Smooth muscle cell (in vitro differentiated cells): Measurements from ENCODE around the gene AGAP3. TPM values are rescaled to one million over a fixed set of nuclear protein-coding genes. Genes with fewer than 3 reads are reported as not detected.
A peak's percentile ranks its signal among the peaks of the same experiment; 100 is the strongest.

Experiments used
- DNase-seq: peaks from one replicate; lab custom pipeline; 2025; ENCODE audit not compliant: unreplicated experiment; lab: John Stamatoyannopoulos, UW
- H2AFZ ChIP-seq: fragments of 200-600 bp; sonication (generic); 2 replicates; pipeline ENCODE4 v1.6.0; 2016; ENCODE audit warnings: antibody characterized with exemption, low read depth, mild to moderate bottlenecking
- H3F3A ChIP-seq: fragments of 200-600 bp; sonication (generic); 2 replicates; pipeline ENCODE4 v1.6.0; 2017; ENCODE audit warnings: antibody characterized with exemption, low read depth
- H3K27ac ChIP-seq: fragments of 200-600 bp; sonication (generic); 2 replicates; pipeline ENCODE4 v1.5.1; 2016; ENCODE audit warnings: low read depth, mild to moderate bottlenecking
- H3K27me3 ChIP-seq: fragments of 200-600 bp; sonication (generic); 2 replicates; pipeline ENCODE4 v1.6.1; 2016; ENCODE audit warnings: low read depth, mild to moderate bottlenecking
- H3K36me3 ChIP-seq: fragments of 200-600 bp; sonication (generic); 2 replicates; pipeline ENCODE4 v1.5.1; 2016; ENCODE audit warnings: low read depth
- H3K4me1 ChIP-seq: fragments of 200-600 bp; sonication (generic); 2 replicates; pipeline ENCODE4 v1.5.1; 2016; ENCODE audit warnings: low read depth
- H3K4me2 ChIP-seq: fragments of 200-600 bp; sonication (generic); 2 replicates; pipeline ENCODE4 v1.6.0; 2016; ENCODE audit warnings: mild to moderate bottlenecking
- H3K4me3 ChIP-seq: fragments of 200-600 bp; sonication (generic); 2 replicates; pipeline ENCODE4 v1.5.1; 2016; ENCODE audit warnings: mild to moderate bottlenecking
- H3K79me2 ChIP-seq: fragments of 200-600 bp; sonication (generic); 2 replicates; pipeline ENCODE4 v1.6.0; 2016; ENCODE audit warnings: low read depth, mild to moderate bottlenecking
- H3K9ac ChIP-seq: fragments of 200-600 bp; sonication (generic); 2 replicates; pipeline ENCODE4 v1.6.0; 2016; ENCODE audit warnings: low read depth
- H3K9me3 ChIP-seq: fragments of 200-600 bp; sonication (generic); replicated peaks from 2 replicates; pipeline ENCODE4 v1.5.1; 2016; ENCODE audit warnings: low read depth
- H4K20me1 ChIP-seq: fragments of 200-600 bp; sonication (generic); 2 replicates; pipeline ENCODE4 v1.6.0; 2016; ENCODE audit warnings: low read depth
- whole genome bisulfite sequencing: methylation state at CpG from one replicate; pipeline ENCODE4 v1.1.7; 2016; ENCODE audit warnings: low lambda C conversion rate; 5-methylcytosine and 5-hydroxymethylcytosine counted together
- polyA plus RNA-seq: library from polyadenylated mRNA; unstranded; fragments of >200 nt; fragmentation: Nextera tagmentation; extraction: Ambion mirVana; gene quantifications from 2 replicates; pipeline ENCODE4 v1.2.1, GENCODE V29; 2016
- total RNA-seq: library from RNA; depleted of rRNA; stranded (reverse); fragments of >200 nt; gene quantifications from 2 replicates; pipeline ENCODE4 v1.2.3, GENCODE V29; 2014
- TF ChIP-seq, protein P1 (sequence below): fragments of 200-600 bp; sonication (generic); IDR thresholded peaks from 2 replicates; pipeline ENCODE4 v1.5.1; 2017; ENCODE audit warnings: borderline replicate concordance, mild to moderate bottlenecking, antibody characterized with exemption; ENCODE audit not compliant: insufficient read depth, poor library complexity, severe bottlenecking

AGAP3 gene
- total and polyA plus RNA-seq, 2 experiments from 2014 or later = 29.8 to 51.4 TPM

DNA sequence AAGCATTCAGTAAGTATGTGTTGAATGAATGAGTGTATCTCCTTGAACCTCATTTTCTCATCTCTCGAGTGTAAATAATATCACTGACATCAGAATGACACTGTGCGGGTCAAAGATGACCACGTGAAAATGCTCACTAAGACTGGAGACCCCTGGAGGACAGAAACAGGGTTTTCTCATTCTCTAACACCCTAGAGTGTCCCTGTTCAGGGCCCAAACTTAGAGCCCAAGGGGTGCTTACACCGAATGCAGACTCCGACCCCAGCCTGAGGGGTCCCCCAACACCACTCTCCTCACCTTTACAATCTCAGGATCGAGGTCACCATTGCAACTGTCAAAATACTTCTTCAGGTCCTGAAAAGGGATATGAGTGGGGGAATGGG is 30.0 kb upstream of the AGAP3 start:
- WGBS = 90% methylated on average over 6 of the region's 6 CpGs
- Histone ChIP-seq H3K27me3 (no peaks in the 10 kb centered on the region), H3K9ac (no peak overlapping the region), H2AFZ (no peak overlapping the region), H3K36me3 (no peaks in the 10 kb centered on the region), H3F3A (no peaks in the 10 kb centered on the region), H3K27ac (no peak overlapping the region), H4K20me1 (peaks cover 20% of the 10 kb centered on the region), H3K4me2 (peak overlapping the region; percentile 94), H3K4me1 (peaks cover 20% of the 10 kb centered on the region), H3K4me3 (no peak overlapping the region), H3K79me2 (peaks cover 13% of the 10 kb centered on the region), H3K9me3 (no peaks in the 10 kb centered on the region)
- no peak for DNase-seq
- TF ChIP-seq, protein P1, sequence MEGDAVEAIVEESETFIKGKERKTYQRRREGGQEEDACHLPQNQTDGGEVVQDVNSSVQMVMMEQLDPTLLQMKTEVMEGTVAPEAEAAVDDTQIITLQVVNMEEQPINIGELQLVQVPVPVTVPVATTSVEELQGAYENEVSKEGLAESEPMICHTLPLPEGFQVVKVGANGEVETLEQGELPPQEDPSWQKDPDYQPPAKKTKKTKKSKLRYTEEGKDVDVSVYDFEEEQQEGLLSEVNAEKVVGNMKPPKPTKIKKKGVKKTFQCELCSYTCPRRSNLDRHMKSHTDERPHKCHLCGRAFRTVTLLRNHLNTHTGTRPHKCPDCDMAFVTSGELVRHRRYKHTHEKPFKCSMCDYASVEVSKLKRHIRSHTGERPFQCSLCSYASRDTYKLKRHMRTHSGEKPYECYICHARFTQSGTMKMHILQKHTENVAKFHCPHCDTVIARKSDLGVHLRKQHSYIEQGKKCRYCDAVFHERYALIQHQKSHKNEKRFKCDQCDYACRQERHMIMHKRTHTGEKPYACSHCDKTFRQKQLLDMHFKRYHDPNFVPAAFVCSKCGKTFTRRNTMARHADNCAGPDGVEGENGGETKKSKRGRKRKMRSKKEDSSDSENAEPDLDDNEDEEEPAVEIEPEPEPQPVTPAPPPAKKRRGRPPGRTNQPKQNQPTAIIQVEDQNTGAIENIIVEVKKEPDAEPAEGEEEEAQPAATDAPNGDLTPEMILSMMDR = no peak

DNA sequence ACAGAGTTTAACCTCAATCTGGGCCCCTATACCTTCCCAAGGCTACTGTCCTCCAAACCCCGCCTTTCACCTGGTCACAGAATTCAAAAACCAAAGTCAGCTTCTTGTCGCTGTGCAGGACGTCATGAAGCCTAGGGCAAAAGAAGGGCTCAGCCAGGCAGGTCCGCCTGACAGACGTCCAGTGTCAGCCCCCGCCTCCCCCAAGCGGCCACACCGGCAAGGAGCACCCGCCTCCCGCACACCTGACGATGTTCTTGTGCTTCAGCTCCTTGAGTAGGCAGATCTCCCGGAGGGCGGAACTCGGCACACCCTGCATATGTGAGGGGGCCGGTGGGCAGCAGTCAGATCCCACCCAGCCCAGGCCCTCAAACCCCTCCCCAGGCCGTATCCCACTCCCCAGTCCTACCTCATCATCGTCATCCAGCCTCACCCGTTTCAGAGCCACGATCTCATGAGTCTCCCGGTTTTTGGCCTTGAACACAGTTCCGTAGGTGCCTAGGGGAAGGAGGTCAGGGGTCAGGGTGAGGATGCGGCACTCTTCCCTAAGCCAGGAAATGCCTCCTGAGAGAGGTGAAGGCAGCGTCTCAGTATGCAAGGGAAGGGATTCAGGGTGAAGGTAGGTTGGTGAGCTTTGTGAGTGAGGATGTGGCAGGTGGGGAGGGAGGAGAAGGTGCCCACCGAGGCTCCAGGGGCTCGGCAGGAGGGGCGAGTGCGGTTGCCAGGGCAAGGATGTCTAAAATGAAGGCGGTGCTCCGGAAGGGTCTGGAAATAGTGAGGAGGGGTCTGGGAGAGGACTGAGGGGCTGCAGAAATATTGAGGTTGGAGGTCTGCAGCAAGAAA is 29.4 kb upstream of the AGAP3 start:
- Histone ChIP-seq H4K20me1 (peaks cover 22% of the 10 kb centered on the region), H3F3A (peaks cover 4% of the 10 kb centered on the region), H3K9me3 (no peaks in the 10 kb centered on the region), H2AFZ (peak overlapping the region; percentile 71), H3K9ac (peak overlapping the region; percentile 5), H3K4me1 (peaks cover 26% of the 10 kb centered on the region), H3K27me3 (no peaks in the 10 kb centered on the region), H3K27ac (no peak overlapping the region), H3K36me3 (no peaks in the 10 kb centered on the region), H3K4me2 (peak overlapping the region; percentile 94), H3K79me2 (peaks cover 13% of the 10 kb centered on the region), H3K4me3 (peak overlapping the region; percentile 74)
- no peak for DNase-seq
- TF ChIP-seq, protein P1 = no peak
- WGBS = 30% methylated on average over 29 of the region's 29 CpGs

GRCh38 chr7:151057506-151057988 is 28.7 kb upstream of the AGAP3 start, which contains the start of gene CDK5:
TSS of gene CDK5 (minus strand) at chr7:151057897. CDS start at chr7:151057848, 49 bp downstream.
- peak within 1 kb of the TSS; percentile 95 for H3K27ac ChIP-seq
- peak within 1 kb of the TSS; percentile 72 for H3K9ac ChIP-seq
- H4K20me1 ChIP-seq = peaks cover 25% of the 10 kb centered on the region
- TF ChIP-seq, protein P1 = no peak
- H3K79me2 ChIP-seq = peaks cover 13% of the 10 kb centered on the region
- no peaks in the 10 kb centered on the region for H3K9me3 ChIP-seq
- H3K4me3 ChIP-seq = peak within 1 kb of the TSS; percentile 74
- no peaks in the 10 kb centered on the region for H3K27me3 ChIP-seq
- H3K4me1 ChIP-seq = peaks cover 33% of the 10 kb centered on the region
- no peak for DNase-seq
- H2AFZ ChIP-seq = peak within 1 kb of the TSS; percentile 71
- H3K4me2 ChIP-seq = peak within 1 kb of the TSS; percentile 94
- no peaks in the 10 kb centered on the region for H3K36me3 ChIP-seq
- under 1% methylated on average over 30 of the region's 30 CpGs for WGBS
- H3F3A ChIP-seq = peaks cover 6% of the 10 kb centered on the region
